CD4-positive, alpha-beta T cell treated with Interleukin-1 beta for 1 hour (primary cell): ENCODE results near the gene TMEM117.
"Not testable (repeated sequence)": the region's sequence is repeated elsewhere in the genome, so short reads cannot be mapped to it uniquely, and the experiment has no call there.

Source experiments
- DNase-seq, 2 donors: peaks; one replicate each; pipeline ENCODE4 v3.0.0-alpha.2; 2020 to 2022

TMEM117 gene

DNA sequence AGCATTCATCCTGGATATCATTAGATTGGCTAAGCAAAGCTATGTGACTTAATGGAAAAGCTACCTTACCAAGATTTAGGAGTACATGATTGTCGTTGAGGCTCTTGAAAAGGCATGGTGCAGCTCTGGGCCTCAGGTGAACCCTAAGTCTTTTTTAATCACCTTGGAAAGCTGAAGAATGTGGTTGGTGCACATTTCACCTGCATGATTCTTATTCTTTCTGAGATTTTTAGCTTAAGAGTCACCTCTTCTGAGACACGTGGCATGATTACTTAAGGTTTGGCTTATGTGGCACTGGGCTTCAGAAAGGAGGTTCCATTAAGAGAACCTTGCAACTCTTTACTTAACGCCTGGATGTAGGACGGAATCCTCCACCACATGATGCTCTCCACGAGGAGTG lies 498.5 kb downstream of the TMEM117 start:
- no peak for DNase-seq

DNA sequence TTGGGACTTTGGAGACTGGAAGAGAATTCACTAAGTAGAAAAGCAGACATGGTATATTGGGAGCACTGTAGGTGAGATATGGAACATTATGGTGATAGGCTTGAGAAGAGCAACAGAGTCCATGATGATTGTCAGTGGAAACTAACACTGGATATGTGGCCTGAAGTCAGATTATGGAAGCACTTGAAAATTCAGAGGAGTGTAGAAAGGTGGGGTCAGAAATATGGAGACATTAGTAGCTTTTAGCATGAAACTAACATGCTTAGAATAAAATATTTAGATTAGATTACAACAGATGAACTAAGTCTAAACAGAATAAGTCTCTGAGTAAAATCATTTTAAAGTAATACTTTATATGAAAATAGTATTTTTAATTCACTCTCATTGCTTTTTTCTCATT lies 499.1 kb downstream of the TMEM117 start:
- no peak for DNase-seq

DNA sequence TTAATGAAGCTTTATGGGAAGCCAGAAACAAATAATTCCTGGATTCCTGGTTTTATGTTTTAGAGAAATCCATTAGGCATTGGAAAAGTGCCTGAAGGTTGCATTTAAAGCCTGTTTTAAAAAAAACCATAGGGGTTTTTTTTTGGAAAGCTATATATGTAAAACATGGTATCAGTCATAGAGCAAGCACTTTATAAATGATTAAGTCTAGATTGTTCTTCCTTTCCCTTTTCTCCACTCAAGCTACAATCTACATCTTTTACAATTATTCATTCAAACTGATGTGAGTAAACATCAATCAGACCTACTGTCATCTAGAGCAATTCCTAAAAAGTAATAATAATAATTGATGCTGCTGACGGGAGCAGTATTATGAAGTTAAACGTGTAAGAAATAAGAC lies 500.7 kb downstream of the TMEM117 start:
- DNase-seq, result no peak

DNA sequence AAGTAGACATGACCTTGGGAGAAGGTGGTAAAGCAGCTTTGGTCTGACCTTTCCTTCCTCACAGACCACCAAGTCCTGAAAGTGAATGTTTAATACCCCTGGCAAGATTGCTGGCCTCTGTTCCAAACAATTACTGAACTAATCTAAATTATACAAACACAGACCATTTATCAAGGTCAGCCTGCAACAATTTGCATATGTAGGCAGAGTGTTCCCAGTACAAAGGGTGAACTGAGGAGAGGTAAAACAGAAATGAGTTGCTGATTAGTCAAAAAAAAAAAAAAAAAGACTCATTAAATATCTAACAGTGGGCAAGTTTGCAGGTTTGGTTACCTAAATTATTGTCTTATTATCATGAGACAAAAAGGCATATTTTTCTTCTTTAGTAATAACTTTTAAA lies 506.5 kb downstream of the TMEM117 start:
- DNase-seq, result no peak

DNA sequence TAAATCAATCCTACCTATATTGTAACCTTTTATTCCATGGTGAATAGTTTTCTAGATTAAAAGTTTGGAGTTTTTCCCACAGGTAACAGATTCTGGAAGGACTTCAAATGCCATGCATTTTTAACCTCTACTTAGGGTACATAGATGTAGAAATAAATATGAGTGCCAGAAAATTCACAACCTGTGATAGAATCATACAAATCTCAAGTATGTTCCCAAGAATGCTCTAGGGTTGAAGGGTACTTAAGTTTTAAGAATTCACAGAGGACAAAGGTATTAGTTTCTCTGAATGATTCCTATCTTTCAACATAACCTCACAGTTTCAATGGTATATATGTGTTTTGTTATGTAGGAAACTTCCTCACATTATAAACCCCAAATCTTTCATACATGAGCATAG lies 511.3 kb downstream of the TMEM117 start:
- no peak for DNase-seq

DNA sequence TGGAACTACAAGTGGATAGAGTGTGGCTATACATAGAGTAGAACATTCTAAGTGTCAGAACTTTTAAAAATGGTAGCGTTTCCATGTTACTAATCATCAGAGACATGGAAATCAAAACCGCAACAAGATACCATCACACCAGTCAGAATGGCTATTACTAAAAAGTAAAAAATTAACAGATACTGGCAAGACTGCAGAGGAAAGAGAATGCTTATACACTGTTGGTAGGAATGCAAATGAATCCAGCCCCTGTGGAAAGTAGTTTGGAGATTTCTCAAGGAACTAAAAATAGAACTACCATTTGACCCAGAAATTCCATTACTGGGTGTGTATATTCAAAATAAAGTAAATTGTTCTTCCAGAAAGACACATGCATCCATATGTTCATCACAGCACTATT lies 521.6 kb downstream of the TMEM117 start:
- DNase-seq, result no peak

DNA sequence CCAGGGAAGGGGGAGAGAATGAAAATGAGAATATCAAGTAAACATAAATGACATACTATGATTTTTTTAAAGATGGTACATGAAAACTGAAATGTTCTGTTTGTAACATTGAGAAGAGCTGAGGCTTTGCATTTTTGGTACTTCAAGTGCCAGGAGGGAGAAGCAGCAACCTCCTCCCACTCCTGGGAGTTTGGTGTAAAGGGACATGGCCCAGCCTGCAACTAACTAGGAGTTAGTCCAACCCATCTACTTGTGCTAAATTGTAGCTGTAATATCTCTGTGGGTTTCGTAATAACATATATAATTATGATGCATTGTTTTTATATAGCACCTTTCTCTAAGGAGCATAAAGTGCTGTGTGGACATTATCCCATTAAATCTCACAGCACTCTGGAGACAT lies 522.8 kb downstream of the TMEM117 start:
- no peak for DNase-seq

DNA sequence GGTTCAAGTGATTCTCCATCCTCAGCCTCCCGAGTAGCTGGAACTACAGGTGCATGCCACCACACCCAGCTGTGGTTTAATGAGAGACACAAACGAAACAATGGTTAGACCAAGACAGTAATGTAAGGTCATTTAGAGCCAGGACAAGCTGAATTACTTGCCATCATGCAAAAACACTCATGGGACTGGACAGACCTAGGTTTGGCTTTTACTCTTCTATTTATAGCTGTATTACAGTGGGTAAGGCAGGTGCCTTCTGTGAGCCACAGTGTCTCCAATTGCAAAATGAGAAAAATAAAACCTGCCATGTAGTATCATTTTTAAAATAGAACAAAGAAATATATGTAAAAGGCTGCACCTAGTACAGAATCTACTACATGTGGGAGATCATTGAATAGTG lies 527.1 kb downstream of the TMEM117 start:
- DNase-seq, result no peak

DNA sequence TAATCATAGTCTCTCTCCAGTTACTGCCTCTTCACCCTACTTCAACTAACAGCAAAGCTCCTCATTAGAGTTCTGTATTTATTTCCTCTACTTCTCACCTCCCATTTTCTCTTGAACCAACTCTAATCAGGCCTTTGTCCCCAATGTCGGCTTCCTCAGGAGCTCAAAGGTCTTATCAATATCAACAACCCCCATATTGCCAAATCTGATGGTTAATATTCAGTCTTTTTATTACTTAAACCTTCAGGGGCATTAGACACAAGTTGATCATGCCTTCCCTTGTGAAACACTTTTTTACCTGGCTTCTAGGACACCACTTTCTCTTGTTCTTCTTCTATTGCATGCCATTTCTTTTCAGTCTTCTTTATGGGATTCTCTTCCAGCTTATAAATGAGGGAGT lies 531.3 kb downstream of the TMEM117 start:
- DNase-seq, result no peak

DNA sequence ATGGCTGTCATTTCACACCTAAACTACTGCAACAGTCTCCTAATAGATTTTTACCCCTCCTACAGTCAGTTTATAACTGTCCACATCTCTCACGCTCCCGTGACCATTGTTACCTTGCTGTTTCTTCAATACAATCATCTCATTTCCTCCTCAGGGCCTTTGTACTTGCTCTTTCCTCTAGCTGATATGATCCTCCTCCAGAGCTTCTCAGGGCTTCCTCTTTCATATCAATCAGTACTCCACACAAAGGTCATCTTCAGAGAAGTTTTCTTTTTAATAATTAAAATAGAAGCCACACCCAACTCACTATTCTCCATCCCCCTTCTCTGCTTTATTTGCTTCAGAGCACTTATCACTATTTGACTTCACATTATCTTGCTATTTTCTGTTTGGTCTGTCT lies 532.0 kb downstream of the TMEM117 start:
- no peak for DNase-seq

DNA sequence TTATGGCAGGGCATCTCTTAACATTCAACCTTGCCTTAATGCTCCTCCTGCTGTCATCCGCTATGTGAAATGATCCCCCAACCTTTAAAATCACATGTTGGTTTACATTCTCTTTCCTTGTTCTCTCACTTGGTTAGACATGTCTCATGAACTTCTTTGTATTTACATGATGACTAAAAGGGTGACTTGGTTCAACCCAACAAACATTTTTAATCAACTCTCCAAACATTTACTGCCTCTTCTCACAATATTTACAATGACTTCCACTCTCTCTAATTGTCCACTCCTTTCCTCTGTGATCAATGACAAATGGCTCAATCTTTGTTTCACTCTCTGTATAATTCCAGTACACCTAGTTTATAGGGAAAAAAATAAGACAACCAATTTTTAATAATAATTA lies 534.1 kb downstream of the TMEM117 start:
- DNase-seq, result no peak

DNA sequence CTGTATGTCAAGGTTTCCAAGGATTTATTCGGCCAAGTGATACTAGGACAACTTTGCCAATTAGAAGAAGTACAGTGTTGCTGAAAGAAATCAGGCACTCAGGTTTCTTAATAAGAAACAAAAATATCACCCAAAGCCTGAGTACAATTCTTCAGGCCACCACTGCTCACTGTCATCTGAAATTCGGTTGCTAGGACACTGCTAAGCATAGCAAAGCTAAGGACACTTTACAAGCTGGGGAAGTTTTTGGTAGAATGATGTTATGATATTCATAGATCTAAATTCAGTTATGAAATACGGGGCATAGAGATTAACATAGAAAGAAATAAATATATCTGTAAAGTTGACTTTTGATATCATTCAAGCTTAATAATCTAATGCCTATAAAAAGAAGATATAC lies 535.1 kb downstream of the TMEM117 start:
- no peak for DNase-seq

DNA sequence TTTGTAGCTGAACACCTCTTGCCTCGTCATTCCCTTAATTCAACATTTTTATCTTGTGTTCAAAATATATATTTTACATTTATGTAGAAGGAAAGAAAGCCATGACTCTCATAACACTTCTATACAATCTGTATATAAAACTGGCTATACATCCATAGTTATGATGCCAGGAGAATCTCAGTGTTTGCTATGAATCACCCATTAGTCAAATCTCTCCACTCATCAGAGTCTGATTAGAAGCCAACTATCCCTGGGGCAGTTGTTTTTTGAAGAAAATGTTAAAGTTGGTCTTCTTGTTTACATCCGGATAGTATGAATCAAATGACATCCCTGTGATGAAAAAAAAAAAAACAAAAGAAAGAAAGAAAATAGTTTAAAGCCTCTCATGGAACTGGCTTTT lies 536.4 kb downstream of the TMEM117 start:
- DNase-seq, result no peak

DNA sequence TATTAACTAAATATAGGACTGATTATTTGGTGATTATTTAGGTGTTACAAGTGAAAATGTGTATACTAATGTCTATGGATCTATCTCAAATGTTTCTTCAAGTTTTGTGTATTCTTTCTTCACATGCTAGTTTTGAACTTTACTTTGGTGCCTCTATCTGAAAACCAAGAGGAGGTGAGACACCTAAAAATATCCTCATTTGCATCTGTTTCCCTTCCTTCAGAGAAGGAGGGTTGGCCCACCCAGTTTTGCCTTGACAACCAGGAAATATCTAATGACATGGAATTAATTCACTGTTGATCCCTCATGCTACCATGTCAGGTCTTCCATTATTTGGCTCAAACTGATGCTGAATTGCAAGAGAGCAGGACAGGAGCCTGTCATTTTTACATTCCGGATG lies 539.8 kb downstream of the TMEM117 start:
- DNase-seq, result no peak

DNA sequence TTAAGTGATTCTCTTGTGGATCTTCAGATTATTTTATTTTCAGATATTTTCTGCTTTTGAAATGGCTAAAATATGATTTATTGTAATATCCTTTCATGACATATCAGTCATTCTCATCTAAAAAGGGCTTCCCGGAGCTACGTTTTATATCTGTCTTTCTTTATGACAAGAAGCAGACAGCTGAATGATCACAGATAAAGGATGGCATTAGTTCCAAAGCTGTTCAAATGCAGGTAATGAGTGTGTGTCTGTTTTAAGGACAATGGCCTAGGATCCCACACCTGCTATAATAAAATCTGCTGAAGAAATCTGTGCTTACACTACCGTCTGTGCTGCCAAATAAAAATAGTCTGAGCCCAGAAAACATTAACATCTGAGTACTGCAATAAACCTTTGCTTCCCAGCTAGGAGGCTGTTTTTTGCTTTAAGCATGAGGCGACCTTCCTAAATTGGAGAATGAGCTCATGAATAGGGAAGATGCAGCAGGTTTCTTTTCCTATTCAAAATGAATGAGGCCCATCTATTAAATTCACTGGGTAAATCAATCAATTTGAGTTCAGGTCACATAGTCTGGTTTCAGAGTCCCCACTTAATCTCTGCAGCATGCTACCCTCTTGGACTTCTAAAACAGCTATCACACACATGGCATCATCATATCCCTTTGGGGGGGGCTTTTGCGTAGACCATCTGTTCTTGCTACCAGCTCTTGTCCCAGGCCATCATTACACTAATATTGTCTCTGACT lies 541.7 kb downstream of the TMEM117 start:
- DNase-seq, result no peak

DNA sequence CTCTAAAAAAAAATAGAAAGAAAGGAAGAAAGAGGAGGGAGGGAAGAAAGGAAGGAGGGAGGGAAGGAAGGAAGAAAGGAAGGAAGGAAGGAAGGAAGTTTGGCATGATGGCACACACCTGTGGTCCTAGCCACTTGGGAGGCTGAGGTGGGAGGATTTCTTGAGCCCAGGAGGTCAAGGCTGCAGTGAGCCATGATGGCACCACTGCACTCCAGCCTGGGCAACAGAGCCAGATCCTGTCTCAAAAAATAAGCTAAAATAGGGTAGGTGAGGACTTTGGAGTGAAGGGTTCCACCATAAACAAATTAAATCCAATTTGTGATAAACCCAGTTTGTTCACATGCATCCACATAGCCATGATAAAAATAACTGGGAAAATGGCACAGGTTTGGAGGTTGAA lies 543.2 kb downstream of the TMEM117 start:
- not testable (repeated sequence) for DNase-seq

DNA sequence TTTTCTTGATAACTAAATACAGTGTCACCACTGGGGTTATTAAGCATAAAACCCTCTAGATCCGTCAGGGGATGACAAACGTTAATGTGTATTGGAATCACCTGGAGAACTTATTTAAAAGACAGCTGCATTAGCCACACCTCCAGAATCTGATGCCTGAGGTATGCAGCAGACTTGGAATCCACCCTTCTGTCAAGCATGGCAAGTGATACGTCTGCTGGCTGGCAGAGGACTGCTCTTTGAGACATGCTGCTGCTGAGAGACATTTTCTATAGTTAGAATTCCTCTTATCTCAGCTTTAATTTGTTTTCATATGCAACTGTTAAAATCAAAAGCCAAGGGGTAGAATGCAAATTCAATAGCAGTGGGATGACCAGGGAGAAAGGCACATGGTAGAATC lies 544.0 kb downstream of the TMEM117 start:
- DNase-seq, result no peak

DNA sequence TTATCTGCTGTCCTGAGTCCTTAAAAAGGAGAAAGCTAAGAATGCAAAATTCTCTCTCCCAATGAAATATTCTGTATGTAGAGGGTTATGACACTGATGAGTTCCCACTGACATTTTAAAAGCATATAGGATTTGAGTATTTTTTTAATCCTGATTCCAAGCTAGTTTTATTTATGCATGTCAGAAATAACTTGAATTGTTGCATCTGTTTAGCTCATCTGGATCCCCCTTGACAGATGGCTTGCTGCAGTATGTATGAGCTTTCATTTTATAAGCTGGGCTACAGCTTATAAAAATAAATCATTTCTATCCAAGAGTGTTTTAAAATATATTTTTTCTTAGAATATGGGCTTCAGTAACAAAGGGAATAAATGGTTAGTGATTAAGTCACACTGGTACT lies 545.0 kb downstream of the TMEM117 start:
- no peak for DNase-seq

DNA sequence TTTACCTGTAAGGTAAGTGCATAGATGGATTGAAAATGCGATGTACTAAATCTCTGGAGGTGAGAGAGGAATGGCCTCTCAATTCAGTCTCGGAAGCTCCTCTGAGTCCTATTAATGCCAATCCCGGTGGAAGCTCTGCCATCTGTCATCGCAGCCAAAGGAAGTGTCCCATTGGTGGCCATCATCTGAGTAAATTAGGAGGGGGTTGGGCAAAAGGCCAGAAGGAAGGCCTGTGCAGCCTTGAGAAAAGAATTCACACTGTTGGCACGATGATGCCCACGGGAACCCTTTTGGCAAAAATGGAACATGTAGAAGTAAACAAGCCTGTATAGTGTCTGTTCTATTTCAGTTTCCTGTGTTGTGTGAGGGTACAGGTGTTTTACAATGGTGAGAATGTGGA lies 545.5 kb downstream of the TMEM117 start:
- DNase-seq, result no peak

DNA sequence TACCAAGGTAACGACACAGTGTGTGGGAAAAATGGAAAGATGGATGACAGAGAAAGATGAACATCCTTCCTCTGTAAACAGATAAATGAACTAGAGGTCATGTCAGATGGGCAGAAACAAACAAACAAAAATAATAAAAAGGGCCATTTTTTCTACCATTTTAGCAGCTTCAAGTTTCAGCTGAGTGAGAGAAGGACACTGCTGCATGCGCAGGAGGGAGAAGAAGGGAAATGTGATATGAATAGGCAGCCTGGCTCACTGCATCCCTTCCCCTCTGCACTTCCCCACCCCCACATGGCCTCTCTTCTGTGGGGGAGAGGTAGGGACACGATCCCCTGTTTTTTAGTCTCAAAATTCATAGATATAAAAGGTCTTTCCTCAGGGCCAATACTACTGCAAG lies 548.3 kb downstream of the TMEM117 start:
- DNase-seq, result no peak

DNA sequence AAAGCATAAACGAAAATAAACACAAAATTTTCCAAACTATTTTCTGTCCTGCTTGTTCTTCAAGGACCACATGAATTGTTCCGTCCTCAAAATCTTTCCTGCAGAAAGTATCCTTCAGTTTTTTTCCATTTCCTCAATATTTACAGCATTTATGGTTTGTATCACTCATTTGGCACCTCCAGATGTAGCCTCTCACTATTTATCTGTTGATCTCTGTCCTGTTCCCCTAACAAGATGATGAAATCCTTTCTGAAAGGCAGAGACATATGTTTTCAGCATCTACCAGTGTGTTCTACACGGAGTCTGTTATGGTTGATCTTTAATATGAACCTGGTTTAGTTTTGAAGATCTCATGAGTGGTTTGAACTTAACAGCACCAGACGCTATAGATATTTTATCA lies 550.1 kb downstream of the TMEM117 start:
- no peak for DNase-seq

DNA sequence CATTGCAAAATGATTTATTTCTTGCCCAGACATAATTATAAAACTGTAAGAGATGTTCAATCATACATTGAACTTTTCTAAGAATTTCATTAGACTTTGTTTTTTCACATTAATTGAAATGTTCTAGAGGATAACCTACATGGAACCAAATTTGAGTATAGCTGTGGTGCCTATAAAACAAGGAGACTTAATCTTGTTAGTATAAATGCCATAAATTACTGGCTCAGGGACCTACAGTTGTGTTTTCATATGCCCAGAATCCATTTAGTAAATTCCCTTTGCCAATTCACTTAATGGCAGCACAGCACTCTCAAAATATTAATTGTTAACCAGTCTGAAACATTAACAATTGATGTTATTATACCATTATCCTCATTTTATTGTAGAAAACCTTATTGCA lies 551.7 kb downstream of the TMEM117 start:
- DNase-seq, result no peak

DNA sequence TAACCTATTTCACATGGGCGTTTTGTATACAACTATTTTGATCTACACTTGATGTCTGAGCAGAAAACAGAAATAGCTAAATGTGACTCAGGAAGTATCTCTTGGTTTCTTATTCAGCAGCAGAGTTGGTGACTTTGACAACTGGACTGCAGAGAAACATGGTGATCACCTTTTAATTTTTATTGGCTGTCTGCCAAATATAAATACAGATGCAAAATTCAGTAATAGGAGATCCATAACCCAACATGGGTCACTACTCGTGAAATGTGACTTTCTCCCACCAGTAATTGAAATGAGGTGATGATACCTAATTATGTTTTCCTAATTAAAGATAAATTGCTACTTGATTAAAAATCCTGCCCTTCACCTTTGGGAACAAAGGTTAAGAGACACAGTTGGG lies 553.2 kb downstream of the TMEM117 start:
- no peak for DNase-seq

DNA sequence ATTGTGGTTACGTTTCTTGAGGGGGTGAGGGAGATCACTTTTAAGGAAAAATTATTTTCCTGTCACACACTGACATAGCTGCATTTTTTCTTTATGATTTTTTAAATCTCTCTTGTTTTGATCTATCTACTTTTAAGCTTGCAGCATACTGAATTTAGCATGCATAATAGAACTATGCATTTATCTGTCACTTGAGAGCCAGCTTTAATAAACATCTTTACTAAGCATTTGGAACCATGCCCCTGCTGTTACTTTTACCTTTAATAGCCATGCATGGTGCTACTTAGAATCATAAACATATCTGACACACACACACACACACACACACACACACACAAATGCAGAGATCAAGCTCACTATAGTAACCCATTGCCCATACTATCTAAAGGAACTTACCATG lies 554.0 kb downstream of the TMEM117 start:
- no peak for DNase-seq

DNA sequence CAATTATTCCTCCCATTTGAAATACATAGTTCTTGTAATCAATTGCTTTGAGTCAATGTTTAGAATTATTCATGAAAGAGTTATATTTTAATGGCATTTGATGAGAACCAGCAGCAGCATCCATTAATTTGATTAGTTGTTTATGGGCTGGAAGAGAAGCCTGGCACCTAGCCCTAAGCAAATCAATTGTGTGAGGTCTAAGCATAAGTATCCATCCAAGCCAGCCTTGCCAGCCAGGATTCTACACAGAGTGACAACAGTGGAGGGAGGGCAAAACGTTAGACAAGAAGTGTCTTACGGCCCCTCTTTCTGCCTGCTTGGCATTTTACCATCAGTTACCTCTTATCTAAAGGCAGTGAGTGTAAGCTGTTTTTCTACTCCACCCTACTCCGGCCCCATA lies 561.8 kb downstream of the TMEM117 start:
- no peak for DNase-seq

DNA sequence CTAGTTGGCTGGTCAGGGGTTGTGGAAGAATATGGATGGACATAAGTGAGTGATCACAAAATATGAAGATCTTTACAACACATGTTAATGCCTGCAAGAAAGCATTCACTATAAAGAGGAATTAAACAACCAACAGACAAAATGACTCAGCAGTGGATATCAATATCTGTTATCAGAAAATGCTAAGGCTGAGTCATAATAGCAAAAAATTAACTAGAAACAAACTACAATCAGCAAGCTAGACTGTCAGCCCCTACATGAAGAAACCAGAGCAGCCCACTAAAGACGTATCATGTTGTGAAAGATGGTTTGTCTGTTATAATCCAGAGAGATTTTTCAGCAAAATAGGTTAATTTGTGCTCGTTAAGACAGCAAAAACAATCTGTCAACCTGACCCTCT lies 567.3 kb downstream of the TMEM117 start:
- no peak for DNase-seq
